ENCODE data around the gene REXO1. TPM values are rescaled to one million over a fixed set of nuclear protein-coding genes. Genes with fewer than 3 reads are reported as not detected.

REXO1 gene
- total and polyA plus RNA-seq, 2 of the 8 experiments (the other 6 are each of a cell fraction or from before 2014, with no cell fraction given): 42.4 to 44.3 TPM

- TF ChIP-seq RBBP5 (IDR thresholded peaks at IDR 0.05; ENCODE audit: borderline replicate concordance, low read depth, low read length) (no peak), CTCF (IDR thresholded peaks at IDR 0.05; ENCODE audit: control extremely low read depth in 1 of 3, insufficient read depth in 1 of 3, low read depth in 1 of 3, low read length in 3 of 3) (peak; percentile 85 to 95 (median 88)), TAF1 (IDR thresholded peaks at IDR 0.05; ENCODE audit: low read depth, low read length) (no peak), CEBPB (IDR thresholded peaks at IDR 0.05; ENCODE audit: low read depth, low read length) (no peak), NANOG (IDR thresholded peaks at IDR 0.05; ENCODE audit: insufficient read depth, low read depth, low read length, poor library complexity, severe bottlenecking) (no peak), RXRA (IDR thresholded peaks at IDR 0.05; ENCODE audit: insufficient read depth, low read depth, low read length) (no peak), TEAD4 (IDR thresholded peaks at IDR 0.05; ENCODE audit: low read depth, low read length) (no peak)
Measured at GRCh38 chr19:1774989-1775772, 73.1 kb downstream of the REXO1 start (continued).

All from H1 (cell line).